HG03060 (cell line): ENCODE data around the gene OPN4.

Experiments used
- ATAC-seq: cut with Tn5 transposase; IDR thresholded peaks from one replicate; pipeline ENCODE4 v1.9.1; 2021; ENCODE audit warnings: low read depth, moderate number of reproducible peaks; ENCODE audit not compliant: unreplicated experiment

Gene OPN4

DNA sequence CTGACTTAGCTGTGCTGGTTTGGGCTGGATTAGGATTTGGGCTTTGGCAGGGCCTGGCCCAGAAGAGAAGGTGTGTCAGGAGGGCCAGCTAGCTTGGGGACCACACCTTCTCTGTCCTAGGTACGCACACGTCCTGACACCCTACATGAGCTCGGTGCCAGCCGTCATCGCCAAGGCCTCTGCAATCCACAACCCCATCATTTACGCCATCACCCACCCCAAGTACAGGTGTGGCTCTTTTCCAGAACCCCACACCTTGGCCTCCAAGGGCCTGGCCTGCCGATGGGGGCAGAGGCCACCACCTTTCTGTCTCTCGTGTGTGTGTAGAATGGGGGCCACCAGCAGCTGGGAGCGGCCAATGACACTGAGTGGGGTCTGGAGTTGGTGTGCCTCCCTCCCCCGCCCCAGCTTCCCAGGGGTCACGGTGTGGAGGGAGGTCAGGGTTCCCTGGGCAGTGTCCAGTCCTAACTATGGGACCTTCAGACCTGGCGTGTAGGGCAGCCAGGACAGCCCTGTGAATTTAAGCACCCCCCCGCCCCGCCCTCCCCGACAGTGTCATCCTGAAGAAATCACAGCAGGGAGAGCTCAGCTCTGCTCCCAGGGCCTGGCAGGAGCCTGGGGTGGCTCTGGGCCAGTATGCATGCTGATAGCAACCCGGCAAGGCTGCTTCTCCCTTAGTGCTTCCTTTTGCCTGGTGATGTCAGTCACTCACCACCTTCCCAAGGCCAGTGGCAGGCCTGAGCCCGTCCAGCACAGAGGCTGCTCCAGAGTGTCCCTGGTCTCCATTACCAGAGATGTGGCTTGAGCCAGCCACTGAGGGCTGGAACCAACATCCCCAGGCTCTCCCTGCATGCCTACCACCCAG is 7.0 kb downstream of the OPN4 start:
- no peak for ATAC-seq

- no peak for ATAC-seq
These were observed 8.1 kb downstream of the OPN4 start for GRCh38 chr10:86662186-86663045.

GRCh38 chr10:86663046-86663345 is 8.6 kb downstream of the OPN4 start:
- ATAC-seq, result no peak

DNA sequence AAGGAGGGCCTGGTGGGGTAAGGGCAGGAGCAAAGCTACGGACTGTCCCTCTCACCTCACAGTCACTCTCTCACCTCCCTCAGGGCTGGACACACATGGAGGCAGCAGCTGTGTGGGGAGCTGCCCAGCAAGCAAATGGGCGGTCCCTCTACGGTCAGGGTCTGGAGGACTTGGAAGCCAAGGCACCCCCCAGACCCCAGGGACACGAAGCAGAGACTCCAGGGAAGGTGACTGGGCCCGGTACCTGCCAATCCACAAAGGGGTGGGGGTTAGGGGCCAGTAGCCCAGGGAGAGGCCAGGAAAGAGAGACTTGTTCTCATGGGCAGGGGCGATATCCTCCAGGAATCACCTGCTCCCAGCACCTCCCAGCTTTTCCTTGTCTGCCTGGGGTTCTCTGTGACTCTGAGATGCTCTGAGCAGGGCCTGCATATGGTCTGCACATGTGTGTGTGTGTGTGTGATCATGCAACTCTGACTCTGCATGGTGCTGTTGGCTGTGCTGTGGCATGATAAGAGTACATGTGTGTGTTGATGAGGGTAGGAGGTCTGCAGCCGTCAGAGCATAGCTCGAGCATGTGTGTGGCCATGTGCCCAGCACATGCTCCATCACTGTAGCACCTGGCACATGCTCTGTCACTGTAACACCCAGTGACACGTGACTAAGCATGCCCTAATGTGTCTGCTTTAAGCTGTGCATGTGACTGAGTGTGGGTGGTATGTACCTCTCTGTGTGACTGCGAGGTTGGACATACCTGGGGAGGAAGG is 9.4 kb downstream of the OPN4 start:
- no peak for ATAC-seq

DNA sequence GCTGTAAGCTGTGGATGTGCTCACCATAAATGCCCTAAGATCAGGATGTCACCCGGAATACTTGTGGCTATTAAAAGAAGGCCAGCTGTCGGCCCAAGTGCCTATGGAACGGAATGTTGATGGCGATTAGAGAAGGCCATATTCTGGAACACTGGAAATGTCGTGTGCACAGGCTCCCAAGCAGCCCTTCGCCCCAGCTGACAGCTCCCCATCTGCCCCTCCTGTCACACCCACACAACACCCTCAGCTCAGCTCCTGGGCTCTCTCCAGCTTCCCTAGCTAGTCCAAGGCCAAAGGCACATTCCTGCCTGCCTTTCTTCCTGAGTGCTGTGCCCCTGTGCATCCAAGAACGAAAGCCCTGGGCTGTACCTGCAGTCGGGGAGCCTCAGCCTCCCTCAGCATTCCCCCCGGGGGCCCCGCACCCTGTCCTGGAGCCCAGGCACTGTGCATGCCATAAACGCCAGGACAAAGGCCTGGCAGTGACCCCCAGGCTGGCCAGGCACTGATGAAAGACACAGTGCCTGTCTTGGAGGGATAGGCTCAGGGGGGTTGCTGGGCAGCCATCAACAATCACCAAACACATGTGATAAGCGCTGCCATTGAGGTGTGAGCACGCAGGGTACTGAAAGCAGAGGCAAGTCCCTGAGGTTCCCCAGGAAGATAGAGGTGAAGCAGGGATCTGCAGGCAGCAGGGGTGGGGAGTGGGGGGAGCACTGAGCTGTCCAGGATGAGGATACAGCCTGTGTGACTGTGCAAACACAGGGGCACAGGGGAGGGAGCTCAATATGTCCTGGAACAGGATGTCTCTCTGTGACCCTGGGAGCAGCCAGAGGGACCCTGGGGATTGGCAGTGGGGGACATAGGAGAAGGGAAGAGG is 10.2 kb downstream of the OPN4 start:
- ATAC-seq, result no peak

DNA sequence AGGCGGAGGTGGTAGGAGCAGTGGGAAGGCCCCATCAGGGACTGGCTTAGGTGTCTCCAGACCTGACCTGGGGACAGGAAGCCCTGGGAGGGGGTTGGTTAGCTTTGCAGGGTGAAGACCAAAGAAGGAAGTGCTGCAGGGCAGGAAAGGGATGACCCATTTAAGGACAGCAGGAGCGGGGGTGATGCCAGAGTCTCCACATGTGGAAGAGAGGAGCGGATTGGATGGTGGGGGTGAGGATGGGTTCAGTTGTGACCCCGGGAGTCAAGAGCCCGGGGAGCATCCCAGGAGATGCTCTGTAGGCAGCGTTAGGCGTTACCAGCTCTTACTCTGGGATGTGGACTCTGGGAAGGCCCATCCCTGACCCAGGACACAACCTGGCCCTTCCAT is 10.9 kb downstream of the OPN4 start:
- no peak for ATAC-seq

DNA sequence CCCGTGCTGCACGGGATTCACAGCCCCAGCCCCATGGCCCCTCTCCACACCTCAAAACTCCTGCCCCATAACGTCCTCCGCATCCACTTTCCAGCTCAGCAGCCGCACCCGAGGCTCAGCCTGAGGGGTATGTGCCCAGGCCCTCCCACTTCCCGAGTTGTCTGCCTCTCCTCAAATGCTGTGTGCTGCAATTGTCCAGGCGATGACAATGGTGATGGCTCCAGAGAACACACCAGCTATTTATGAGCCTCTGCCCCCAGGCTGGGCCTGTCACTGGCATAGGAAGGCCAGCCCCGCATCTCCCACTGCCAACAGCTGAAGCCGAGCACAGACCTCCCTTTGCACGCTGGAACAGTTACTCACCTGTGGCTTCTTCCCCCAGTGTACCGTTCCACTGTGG is 11.5 kb downstream of the OPN4 start:
- no peak for ATAC-seq

GRCh38 chr10:86666538-86666937 is 12.2 kb downstream of the OPN4 start:
- ATAC-seq, result no peak

DNA sequence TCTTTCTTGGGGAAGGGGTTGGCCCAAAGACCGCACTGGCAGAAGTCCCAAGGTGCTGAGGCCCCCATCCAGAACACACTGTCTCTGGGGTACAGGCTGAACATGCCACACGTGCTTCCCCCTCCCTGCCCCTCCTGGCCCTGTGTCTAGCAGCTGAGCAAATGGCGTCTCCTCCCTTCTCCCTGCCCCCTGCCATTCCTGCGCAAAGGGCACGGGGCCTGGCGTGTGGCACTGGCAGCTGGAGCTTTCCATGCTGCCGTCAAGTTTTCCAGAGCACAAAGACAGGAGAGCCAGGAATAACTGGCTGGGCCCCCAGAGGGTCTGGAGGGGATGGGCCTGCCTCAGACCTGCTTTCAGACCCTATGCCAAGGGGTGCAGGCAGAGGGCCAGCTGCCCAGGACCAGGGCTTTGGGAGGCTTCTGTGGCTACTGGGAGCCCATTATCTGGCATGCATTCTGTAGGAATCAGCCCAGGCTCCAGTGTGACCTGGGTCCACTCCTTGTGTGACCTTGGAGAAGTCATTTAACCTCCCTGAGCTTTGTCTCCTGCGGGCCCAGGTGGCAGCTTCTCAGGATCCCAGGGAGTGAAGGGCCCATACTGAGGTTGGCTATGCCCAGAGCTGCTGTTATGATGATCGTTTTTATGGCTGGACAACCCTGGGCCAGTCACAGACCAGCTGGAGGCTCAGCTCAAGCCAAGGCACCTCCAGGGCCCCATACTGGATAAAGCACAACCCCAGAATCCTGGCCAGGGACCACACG is 13.3 kb downstream of the OPN4 start:
- no peak for ATAC-seq

DNA sequence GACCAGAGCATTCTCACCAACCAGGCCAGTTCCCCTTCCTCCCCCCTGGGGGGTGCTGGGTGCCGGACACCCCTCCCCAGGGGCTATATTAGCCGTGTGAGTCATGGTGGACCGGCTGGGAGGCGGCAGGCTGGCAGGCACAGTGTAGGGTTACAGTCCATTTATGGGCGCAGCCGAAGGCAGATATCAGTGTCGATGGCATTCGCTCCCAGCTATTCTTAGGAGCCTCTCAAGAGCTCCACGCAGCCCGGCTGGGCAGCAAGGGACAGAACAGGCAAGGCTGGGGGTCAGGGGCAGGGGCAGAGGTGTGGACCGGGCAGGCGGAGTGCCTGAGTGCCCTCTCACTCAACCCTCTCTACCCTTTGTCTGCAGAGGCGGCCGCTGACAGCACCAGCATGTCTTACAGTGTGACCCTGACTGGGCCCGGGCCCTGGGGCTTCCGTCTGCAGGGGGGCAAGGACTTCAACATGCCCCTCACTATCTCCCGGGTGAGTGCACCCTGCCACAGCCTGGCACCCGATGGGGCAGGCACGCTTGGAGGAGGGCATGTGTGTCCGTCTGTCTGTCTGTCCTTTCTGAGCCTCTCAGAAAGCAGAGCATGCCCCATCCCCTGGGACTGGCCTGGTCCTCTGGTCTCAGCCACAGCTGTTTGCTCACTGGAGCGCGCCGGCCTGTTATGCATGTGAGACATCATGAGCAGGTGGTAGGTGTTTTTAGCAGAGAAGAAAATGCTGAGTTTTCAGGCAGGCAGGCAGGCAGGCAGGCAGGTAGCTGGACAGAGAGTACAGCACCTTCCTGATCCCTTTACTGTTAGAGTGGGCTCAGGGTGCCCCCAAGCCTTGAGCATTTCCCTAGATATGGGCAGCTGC is 14.2 kb downstream of the OPN4 start, which contains the start of gene LDB3:
Gene LDB3 (plus strand): TSS at position 215 of the 869 bp plus-strand sequence. CDS start 181 bp downstream, at position 396.
- ATAC-seq, result peak; percentile 57

DNA sequence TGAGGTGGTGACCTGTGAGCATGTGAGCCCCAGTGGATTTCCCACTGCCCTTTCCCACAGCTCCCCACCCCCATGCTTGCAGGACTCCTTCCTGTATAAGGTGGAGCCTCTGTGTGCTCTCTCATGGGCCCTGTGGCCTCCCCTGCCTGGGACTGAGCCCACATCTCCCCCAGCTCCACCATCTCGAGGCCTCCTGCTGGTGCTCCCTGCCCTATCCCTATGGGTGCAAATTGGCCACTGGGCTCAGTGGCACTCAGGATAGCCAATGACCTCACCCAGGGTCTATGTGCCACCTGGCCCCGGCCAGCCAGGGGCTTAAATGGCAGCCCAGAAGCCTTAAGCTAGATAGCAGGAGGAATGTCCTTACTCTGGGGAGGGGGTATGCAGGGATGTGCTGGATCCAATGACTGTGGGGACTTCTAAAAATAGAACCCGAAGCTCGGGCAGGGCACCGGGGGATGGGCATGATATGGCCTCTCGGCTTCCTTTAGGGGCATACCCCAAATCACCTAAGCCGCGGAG is 16.0 kb downstream of the OPN4 start:
- ATAC-seq, result no peak

GRCh38 chr10:86670876-86671275 is 16.5 kb downstream of the OPN4 start:
- no peak for ATAC-seq

DNA sequence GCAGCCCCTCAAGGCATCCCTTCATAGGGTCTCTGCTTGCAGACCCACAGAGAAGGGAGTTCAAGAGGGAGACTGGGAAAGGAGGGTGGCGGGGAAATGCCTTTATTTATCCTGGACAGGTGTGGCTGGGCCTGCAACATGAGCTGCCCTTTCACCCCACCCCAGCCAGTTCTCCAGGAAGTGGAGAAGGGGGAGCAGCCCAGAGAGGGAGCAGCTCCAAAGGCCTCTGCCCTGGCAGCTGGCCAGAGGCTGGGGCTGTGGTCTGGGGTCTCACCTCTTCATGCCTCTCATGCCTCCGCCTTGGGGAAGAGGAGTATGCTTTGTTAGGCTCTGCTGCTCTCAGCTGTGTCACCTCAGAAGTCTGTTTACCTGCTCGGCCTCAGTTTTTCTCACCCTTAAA is 17.1 kb downstream of the OPN4 start:
- ATAC-seq, result no peak

DNA sequence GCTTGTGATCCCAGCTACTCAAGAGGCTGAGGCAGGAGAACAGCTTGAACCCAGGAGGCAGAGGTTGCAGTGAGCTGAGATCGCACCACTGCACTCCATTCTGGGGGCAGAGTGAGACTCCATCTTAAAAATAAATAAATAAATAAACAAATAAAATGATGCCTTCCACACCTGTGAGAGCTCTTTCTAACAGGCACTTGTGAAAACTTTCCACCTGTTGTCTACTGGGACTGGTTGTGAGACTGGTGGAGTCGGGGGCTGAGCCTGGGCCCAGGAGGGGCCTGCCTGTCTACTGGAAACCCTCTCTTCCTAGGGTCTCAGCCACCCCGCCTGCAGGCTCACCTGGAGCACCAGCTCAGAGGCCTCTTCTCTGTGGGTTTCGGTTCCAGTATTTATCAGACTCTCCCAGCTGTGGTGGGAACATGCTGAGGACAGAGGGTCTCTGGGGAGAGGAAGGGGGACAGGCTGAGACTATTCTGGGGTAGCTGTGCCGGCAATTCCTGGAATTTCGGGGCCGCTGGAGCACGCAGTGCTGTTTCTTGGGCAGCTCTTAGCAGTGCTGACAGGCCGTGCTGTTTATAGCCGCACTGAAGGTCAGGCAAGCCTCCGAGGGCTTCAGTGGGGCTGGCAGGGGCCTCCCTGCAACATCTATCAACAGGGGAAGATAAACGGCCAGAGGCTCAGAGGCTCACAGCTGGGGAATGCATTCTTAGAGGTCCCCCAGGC is 17.8 kb downstream of the OPN4 start:
- ATAC-seq, result no peak

DNA sequence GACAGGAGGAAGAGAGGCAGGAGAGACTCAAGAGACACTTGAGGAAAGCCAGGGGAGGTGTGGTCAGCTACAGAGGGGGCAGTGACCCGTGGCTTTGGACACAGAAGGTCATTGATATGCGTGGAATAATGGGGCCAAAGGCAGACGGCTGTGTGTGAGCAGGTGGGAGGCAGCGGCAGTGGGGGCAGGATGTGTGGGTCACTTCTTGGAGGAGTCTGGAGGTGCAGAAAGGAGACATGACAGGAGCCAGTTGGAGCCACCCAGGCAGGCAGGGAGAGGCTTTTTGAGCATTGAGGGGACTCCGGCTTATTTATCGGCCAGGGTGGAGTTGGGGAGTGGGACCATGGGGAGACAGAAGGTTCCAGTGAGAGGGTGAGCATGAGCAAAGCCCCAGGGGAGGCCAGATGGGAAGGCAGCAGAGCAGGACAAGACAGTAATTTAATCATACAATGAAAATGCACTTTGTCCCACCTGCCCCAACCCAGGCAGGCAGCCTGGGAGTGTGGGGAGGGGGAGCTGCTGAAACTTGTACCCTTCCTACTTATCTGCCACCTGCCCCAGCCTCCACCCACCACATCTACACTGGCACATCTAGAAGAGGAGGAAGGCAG is 19.0 kb downstream of the OPN4 start:
- no peak for ATAC-seq

- no peak for ATAC-seq
These were observed 19.7 kb downstream of the OPN4 start for GRCh38 chr10:86673827-86674581.
